DMS153 treated with DMSO at 0.1 percent for 48 hours (cell line): ENCODE results near the gene PLXDC1.
"Not testable (repeated sequence)": the region's sequence is repeated elsewhere in the genome, so short reads cannot be mapped to it uniquely, and the experiment has no call there.

Experiments
- DNase-seq: peaks from one replicate; lab custom pipeline; 2025; ENCODE audit not compliant: unreplicated experiment; lab: John Stamatoyannopoulos, UW

The PLXDC1 gene

DNA sequence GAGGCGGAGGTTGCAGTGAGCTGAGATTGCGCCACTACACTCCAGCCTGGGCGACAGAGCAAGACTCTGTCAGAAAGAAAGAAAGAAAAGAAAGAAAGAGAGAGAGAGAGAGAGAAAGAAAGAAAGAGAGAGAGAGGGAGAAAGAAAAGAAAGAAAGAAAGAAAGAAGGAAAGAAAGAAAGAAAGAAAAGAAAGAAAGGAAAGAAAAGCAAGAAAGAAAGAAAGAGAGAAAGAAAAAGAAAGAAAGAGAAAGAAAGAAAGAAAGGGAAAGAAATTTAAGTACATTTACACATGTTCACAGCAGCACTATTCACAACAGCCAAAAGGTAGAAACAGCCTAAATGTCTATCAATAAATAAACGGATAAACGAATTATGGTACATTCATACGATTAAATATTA is 21.9 kb downstream of the PLXDC1 start:
- not testable (repeated sequence) for DNase-seq

DNA sequence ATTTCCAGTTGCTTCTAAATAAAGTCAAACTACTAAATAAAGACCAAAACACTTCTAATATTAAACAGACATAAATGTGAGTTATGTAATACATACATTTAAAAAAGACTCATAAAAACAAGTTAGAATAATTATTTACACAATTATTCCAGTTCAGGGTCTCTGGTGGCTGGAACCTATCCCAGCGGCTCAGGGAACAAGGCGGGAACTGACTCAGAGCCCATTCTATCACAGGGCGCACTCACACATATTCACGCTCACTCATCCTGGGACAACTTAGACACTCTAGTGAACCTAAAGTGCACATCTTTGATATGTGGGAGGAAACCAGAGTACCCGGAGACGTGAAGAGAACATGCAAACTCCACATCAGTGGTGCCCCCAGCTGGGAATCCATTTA is 25.0 kb downstream of the PLXDC1 start:
- no peak for DNase-seq

DNA sequence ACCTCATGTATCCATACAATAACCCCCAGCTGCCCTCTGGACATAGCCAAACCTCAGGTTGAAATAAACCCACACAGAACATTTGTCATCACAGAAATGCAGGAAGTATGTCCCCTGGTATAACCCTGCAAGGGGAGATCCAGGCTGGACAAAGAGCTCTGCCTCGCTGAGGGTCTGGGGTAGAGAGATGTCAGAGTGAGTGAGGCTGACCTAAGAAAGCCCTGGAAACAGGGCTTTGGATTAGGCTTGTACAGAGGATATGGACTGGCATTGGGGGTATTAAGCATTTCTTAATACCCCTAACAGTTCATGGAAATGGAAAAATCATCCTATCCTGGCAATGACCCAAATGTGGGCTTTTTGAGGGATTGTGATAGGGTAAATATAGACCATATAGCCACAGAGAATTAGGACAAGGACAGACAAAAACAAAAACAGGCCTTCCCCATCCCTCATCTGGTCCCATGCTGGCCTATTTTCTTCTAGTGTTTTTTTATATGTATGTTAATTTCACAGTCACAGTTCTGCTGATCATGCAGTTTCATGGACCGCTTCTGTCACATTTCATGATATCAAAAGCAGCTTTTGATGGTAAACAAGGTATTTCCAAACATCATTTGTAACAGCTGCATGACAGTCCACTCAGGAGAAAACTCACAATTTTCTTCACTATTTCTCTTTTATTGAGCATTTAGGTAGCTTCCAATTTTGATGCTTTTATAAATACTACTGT is 26.1 kb downstream of the PLXDC1 start:
- DNase-seq = no peak

GRCh38 chr17:39123627-39124026 is 27.8 kb downstream of the PLXDC1 start:
- no peak for DNase-seq

GRCh38 chr17:39122991-39123390 is 28.4 kb downstream of the PLXDC1 start:
- no peak for DNase-seq

DNA sequence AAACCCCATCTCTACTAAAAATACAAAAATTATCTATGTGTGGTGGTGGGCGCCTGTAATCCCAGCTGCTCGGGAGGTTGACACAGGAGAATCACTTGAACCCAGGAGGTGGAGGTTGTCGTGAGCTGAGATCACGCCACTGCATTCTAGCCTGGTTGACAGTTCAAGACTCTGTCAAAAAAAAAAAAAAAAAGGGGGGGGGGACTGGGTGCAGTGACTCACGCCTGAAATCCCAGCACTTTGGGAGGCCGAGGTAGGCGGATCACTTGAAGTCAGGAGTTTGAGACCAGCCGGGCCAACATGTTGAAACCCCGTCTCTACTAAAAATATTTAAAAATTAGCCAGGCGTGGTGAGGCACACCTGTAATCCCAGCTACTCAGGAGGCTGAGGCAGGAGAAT is 29.5 kb downstream of the PLXDC1 start:
- DNase-seq = not testable (repeated sequence)

DNA sequence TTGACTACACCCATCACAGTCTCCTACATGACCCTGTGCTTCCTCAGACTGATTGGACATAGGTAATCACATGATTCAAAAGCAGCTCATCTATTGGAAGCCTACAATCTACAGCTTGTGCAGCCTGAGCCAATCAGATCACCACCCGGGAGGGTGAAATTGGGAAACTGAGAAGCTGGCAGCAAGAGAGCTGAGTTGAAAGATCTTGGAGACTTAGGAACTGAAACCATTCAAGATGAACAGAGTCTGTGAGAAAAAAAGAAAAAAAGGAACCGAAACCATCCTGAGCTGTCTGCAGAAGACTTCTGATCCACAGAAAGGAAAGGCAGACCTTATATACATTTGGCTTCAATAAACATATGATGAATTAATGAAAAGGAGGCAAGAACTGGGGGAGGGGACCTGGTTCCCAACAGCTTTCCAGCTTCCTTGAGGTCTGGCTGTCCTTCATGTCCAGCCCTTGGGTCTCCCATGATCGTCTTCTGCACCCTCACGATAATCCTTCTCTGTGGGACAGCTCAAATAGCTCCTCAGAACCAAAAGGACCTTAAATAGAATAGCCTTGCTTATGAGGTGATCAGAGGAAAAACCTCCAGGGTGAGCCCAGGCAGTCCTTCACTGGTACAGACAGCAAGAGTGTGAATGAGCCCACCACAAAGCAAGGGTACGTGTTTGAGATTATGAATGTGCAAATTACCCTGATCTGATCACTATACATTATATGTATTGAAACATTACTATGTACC is 32.6 kb downstream of the PLXDC1 start:
- no peak for DNase-seq

- DNase-seq = no peak
Observed at GRCh38 chr17:39116224-39116623, 35.2 kb downstream of the PLXDC1 start.

DNA sequence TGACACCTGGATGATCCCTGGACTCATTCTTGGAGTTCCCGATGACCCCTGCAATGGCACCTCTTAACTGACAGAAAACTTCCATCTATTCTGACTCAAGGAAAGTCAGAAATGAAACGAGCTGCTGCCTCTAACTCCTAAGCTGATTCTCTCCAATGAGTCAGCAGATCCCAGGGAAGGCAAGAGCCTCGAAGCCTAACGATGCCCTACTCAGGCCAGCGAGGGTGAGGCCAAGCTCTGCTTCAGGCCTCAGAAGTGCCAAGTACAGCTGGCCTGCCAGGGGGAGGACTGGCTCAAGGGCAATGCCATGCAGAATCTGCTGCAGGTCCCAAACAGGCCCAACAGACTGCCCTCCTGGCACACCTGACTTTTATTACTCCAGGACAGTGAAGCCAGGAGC is 36.3 kb downstream of the PLXDC1 start:
- DNase-seq = no peak

GRCh38 chr17:39114723-39115122 is 36.7 kb downstream of the PLXDC1 start:
- DNase-seq = no peak

- no peak for DNase-seq
Observed at GRCh38 chr17:39113871-39114270, 37.6 kb downstream of the PLXDC1 start.

DNA sequence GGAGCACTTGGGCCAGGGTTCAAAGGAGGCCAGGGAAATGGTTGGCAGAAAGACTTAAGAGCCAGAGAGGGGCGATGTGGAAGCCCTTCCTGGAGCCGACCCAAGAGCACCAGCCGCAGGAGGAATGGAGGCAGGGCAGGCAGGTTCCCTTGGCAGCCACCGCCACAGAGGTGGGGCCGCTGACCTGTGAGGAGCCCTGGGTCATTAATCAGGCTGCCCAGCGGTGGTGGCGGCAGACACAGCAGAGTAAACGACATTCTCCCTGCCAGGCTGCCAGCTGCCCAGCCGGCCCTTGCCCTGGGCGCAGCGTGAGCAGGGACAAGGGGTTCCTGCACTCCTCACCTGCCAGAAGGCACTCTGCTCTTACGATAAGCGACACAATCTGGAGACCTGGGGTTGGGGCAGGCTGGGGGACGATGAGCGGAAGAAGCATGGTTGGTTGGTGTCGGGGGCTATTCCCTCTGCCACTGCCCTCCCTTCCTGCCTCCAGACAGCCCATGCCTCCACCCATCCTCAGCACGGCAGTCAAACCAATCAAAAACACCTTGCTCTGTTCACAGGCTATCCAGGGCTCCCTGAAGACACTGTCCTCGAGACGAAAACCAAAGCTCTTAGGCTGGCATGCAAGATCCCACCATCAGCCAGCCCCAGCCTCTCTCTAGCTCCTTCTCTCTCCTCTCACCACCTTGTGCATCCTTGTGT is 40.9 kb downstream of the PLXDC1 start:
- no peak for DNase-seq

GRCh38 chr17:39108461-39109375 is 42.7 kb downstream of the PLXDC1 start:
- no peak for DNase-seq

- no peak for DNase-seq
Observed at GRCh38 chr17:39107973-39108372, 43.5 kb downstream of the PLXDC1 start.

DNA sequence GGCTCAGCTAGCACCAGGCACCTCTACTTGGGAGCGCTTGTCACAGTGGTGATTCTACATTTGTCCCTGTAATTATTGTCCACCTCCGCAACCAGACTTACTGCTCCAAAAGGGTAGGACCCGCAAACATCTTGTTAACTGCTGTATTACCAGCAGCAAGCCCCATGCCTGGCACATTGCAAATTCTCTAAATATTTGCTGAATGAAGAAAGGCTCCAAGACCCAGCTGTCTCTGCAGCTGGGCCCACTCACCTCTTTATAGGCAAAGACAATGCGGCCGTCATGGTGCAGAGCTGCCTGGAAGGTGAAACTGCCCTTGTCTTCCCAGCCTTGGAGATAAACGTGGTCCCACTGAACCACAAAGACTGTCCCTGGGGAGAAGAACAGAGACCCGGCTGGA is 44.3 kb downstream of the PLXDC1 start:
- DNase-seq = no peak

DNA sequence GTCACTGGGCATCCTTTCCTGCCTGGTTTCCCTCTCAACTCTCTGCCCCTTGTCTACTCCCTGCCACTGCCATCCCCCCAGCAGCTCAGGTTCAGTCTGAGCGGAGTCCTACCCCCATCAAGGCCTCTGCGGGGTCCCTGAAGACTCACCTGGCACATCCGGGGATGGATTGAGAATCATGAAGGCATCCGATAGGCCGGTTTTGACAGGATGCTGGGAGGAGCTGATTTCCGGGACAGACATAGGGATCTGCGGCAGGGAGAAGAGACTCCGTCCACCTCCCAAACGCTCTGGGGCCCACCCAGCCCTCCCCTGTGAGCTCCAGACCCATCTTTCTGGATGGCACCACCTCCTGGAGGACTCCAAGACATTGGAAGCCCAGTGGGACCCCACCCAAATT is 45.7 kb downstream of the PLXDC1 start:
- DNase-seq = no peak

DNA sequence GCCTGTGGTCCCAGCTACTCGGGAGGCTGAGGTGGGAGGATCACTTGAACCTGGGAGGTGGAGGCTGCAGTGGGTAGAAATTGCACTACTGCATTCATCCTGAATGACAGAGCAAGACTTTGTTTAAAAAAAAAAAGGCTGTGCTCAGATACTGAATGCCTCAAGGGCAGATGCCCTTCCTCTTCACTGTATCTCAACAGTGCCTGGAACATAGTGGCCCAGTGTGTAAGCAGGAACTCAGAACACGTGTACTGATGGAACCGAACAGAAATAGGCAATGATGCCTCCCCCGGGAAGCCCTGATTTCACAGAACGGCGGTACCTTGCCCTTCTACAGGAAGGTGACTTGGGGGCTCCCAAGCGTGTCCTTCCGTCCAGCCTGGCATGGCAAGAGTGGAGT is 46.8 kb downstream of the PLXDC1 start:
- no peak for DNase-seq

DNA sequence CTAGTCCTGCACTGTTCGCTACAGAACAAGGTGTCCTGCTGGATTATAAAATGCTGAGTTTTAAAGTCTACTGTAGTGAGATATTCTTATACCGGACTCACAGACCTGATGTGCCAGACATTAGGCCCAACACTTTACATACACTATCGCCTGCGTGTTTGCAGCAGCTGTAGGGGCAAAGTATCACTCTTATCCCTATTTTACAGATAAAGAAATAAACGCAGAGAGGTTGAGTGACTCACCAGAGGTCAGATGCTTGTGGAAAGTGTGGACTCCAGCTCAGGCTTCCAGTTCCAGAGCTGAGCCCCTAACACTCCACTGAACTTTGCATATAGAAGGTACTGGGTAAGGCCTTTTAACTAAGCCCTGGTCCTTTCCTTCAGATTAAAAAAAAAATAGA is 47.4 kb downstream of the PLXDC1 start:
- no peak for DNase-seq

GRCh38 chr17:39101091-39101490 is 50.3 kb downstream of the PLXDC1 start:
- DNase-seq = no peak

DNA sequence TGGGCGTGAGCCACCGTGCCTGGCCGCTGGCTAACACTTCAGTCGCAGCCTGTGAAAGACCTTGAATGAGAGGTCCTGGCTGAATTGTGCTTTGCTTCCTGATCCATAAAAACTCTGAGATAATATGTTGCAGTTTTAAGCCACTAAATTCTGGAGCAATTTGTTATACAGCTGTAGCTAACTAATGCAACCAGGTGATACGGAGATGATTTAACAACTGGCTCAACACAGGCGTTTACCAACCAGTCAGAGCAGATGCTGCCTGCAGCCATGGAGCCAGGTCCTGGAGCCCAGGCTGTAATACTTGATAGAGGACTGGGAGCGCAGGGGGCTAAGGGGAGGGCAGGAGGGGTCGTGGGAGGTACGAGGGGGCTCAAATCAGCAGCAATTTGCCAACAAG is 50.9 kb downstream of the PLXDC1 start:
- DNase-seq = no peak

DNA sequence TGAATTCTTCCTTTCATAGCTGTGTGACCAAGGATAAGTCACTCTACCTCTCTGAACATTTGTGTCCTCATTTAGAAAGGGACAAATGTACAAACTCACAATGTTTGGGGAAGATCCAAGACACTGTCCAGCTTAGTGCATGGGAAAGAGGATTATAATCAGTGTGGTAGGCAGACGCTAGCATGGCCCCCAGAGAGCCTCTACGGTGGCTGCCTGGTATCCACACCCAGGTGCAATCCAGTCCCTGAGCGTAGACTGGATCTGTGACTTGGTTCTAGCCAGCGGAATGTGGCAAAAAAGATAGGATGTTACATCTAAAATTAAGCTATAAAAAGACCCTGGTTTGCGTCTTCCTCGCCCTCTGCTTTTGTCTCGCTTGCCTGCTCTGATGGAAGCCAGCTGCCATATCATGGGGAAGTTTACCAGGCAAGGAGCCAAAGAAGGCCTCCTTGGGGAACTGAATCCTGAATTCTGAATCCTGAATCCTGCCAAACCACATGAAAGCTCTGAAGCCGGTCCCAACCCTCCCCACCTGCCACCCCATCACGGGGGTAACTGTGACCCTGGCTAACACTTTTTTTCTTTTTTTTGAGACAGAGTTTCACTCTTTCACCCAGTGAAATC is 51.7 kb downstream of the PLXDC1 start:
- no peak for DNase-seq
